Measurements from ENCODE around the gene CAPN1. TPM values are rescaled to one million over a fixed set of nuclear protein-coding genes. Genes with fewer than 3 reads are reported as not detected.

Gene CAPN1
- total and polyA plus RNA-seq, 9 of the 15 experiments (the other 6 are each of a cell fraction or from before 2014, with no cell fraction given) = 3.5 to 199 (median 61.6) TPM

GRCh38 chr11:65169164-65169641, 12.5 kb upstream of the CAPN1 start (continued):
- TF ChIP-seq USF1 (CRISPR knock-in tag; IDR thresholded peaks at IDR 0.05) = peak; percentile 76
- no peak for TF ChIP-seq NEUROD1 (IDR thresholded peaks at IDR 0.05; ENCODE audit: borderline replicate concordance, low read depth, low read length, partially characterized antibody)
- TF ChIP-seq FUS (optimal IDR thresholded peaks at IDR 0.05; ENCODE audit: low read depth, low read length) = no peak
- peak; percentile 30; the same call in 1 of the 2 replicates for TF ChIP-seq SMARCE1 (IDR thresholded peaks at IDR 0.05)
- TF ChIP-seq, protein P1, sequence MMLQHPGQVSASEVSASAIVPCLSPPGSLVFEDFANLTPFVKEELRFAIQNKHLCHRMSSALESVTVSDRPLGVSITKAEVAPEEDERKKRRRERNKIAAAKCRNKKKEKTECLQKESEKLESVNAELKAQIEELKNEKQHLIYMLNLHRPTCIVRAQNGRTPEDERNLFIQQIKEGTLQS (IDR thresholded peaks at IDR 0.05) = peak; percentile 38; the same call in 1 of the 2 replicates
- TF ChIP-seq, protein P1 (CRISPR knock-in tag; conservative IDR thresholded peaks at IDR 0.05) = no peak
- TF ChIP-seq DACH1 (IDR thresholded peaks at IDR 0.05; ENCODE audit: partially characterized antibody) = peak; percentile 94
- no peak for TF ChIP-seq BRF1 (IDR thresholded peaks at IDR 0.05; ENCODE audit: borderline replicate concordance, extremely low read depth, insufficient read length)
- peak; percentile 62 for TF ChIP-seq MAX (CRISPR knock-in tag; IDR thresholded peaks at IDR 0.05)
- peak; percentile 59 for TF ChIP-seq JUND (IDR thresholded peaks at IDR 0.05; ENCODE audit: borderline replicate concordance, low read depth, low read length)
- no peak; the same call in 1 of the 3 replicates for TF ChIP-seq JUND (tag; IDR thresholded peaks at IDR 0.05; ENCODE audit: borderline replicate concordance, low read depth, low read length)
- TF ChIP-seq EHMT2 (IDR thresholded peaks at IDR 0.05) = 0 out of 2 replicates have a peak, but pooled peaks have one; percentile 13
- TF ChIP-seq BHLHE40 (IDR thresholded peaks at IDR 0.05; ENCODE audit: low read length) = peak; percentile 93
- TF ChIP-seq, protein P2, sequence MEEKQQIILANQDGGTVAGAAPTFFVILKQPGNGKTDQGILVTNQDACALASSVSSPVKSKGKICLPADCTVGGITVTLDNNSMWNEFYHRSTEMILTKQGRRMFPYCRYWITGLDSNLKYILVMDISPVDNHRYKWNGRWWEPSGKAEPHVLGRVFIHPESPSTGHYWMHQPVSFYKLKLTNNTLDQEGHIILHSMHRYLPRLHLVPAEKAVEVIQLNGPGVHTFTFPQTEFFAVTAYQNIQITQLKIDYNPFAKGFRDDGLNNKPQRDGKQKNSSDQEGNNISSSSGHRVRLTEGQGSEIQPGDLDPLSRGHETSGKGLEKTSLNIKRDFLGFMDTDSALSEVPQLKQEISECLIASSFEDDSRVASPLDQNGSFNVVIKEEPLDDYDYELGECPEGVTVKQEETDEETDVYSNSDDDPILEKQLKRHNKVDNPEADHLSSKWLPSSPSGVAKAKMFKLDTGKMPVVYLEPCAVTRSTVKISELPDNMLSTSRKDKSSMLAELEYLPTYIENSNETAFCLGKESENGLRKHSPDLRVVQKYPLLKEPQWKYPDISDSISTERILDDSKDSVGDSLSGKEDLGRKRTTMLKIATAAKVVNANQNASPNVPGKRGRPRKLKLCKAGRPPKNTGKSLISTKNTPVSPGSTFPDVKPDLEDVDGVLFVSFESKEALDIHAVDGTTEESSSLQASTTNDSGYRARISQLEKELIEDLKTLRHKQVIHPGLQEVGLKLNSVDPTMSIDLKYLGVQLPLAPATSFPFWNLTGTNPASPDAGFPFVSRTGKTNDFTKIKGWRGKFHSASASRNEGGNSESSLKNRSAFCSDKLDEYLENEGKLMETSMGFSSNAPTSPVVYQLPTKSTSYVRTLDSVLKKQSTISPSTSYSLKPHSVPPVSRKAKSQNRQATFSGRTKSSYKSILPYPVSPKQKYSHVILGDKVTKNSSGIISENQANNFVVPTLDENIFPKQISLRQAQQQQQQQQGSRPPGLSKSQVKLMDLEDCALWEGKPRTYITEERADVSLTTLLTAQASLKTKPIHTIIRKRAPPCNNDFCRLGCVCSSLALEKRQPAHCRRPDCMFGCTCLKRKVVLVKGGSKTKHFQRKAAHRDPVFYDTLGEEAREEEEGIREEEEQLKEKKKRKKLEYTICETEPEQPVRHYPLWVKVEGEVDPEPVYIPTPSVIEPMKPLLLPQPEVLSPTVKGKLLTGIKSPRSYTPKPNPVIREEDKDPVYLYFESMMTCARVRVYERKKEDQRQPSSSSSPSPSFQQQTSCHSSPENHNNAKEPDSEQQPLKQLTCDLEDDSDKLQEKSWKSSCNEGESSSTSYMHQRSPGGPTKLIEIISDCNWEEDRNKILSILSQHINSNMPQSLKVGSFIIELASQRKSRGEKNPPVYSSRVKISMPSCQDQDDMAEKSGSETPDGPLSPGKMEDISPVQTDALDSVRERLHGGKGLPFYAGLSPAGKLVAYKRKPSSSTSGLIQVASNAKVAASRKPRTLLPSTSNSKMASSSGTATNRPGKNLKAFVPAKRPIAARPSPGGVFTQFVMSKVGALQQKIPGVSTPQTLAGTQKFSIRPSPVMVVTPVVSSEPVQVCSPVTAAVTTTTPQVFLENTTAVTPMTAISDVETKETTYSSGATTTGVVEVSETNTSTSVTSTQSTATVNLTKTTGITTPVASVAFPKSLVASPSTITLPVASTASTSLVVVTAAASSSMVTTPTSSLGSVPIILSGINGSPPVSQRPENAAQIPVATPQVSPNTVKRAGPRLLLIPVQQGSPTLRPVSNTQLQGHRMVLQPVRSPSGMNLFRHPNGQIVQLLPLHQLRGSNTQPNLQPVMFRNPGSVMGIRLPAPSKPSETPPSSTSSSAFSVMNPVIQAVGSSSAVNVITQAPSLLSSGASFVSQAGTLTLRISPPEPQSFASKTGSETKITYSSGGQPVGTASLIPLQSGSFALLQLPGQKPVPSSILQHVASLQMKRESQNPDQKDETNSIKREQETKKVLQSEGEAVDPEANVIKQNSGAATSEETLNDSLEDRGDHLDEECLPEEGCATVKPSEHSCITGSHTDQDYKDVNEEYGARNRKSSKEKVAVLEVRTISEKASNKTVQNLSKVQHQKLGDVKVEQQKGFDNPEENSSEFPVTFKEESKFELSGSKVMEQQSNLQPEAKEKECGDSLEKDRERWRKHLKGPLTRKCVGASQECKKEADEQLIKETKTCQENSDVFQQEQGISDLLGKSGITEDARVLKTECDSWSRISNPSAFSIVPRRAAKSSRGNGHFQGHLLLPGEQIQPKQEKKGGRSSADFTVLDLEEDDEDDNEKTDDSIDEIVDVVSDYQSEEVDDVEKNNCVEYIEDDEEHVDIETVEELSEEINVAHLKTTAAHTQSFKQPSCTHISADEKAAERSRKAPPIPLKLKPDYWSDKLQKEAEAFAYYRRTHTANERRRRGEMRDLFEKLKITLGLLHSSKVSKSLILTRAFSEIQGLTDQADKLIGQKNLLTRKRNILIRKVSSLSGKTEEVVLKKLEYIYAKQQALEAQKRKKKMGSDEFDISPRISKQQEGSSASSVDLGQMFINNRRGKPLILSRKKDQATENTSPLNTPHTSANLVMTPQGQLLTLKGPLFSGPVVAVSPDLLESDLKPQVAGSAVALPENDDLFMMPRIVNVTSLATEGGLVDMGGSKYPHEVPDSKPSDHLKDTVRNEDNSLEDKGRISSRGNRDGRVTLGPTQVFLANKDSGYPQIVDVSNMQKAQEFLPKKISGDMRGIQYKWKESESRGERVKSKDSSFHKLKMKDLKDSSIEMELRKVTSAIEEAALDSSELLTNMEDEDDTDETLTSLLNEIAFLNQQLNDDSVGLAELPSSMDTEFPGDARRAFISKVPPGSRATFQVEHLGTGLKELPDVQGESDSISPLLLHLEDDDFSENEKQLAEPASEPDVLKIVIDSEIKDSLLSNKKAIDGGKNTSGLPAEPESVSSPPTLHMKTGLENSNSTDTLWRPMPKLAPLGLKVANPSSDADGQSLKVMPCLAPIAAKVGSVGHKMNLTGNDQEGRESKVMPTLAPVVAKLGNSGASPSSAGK (IDR thresholded peaks at IDR 0.05) = peak; percentile 66
- TF ChIP-seq FOSL1 (tag; conservative IDR thresholded peaks at IDR 0.05) = peak; percentile 36; the same call in 1 of the 2 replicates

Data from K562 (cell line).